ENCODE measurements around the gene KRTAP10-1. TPM values are rescaled to one million over a fixed set of nuclear protein-coding genes. Genes with fewer than 3 reads are reported as not detected.

The KRTAP10-1 gene
- polyA plus RNA-seq, 1 donor = not detected

Other genes with a start within 250 kb of the KRTAP10-1 start
- gene PFKL, start 240.1 kb downstream of the KRTAP10-1 start, polyA plus RNA-seq (ENCODE audit: insufficient read length) = 117 TPM
- gene CFAP410, start 200.8 kb downstream of the KRTAP10-1 start, polyA plus RNA-seq (ENCODE audit: insufficient read length) = 18.2 TPM
- 0.57 TPM for gene TRPM2, start 186.6 kb downstream of the KRTAP10-1 start, polyA plus RNA-seq (ENCODE audit: insufficient read length)
- gene LRRC3, start 84.7 kb downstream of the KRTAP10-1 start, polyA plus RNA-seq (ENCODE audit: insufficient read length) = 4.6 TPM
- not detected for gene KRTAP10-2, start 11.3 kb upstream of the KRTAP10-1 start, polyA plus RNA-seq (ENCODE audit: insufficient read length)
- not detected for gene KRTAP10-3, start 18.6 kb upstream of the KRTAP10-1 start, polyA plus RNA-seq (ENCODE audit: insufficient read length)
- gene KRTAP10-4, start 33.5 kb upstream of the KRTAP10-1 start, polyA plus RNA-seq (ENCODE audit: insufficient read length) = not detected
- not detected for gene KRTAP10-5, start 40.4 kb upstream of the KRTAP10-1 start, polyA plus RNA-seq (ENCODE audit: insufficient read length)
- not detected for gene KRTAP10-6, start 52.3 kb upstream of the KRTAP10-1 start, polyA plus RNA-seq (ENCODE audit: insufficient read length)
- gene KRTAP10-7, start 60.4 kb upstream of the KRTAP10-1 start, polyA plus RNA-seq (ENCODE audit: insufficient read length) = not detected
- not detected for gene KRTAP10-8, start 71.9 kb upstream of the KRTAP10-1 start, polyA plus RNA-seq (ENCODE audit: insufficient read length)
- not detected for gene KRTAP10-9, start 86.9 kb upstream of the KRTAP10-1 start, polyA plus RNA-seq (ENCODE audit: insufficient read length)
- gene KRTAP10-10, start 97.2 kb upstream of the KRTAP10-1 start, polyA plus RNA-seq (ENCODE audit: insufficient read length) = not detected
- not detected for gene KRTAP10-11, start 106.2 kb upstream of the KRTAP10-1 start, polyA plus RNA-seq (ENCODE audit: insufficient read length)
- not detected for gene KRTAP12-4, start 114.5 kb upstream of the KRTAP10-1 start, polyA plus RNA-seq (ENCODE audit: insufficient read length)
- gene KRTAP12-3, start 117.7 kb upstream of the KRTAP10-1 start, polyA plus RNA-seq (ENCODE audit: insufficient read length) = not detected
- gene KRTAP12-2, start 126.7 kb upstream of the KRTAP10-1 start, polyA plus RNA-seq (ENCODE audit: insufficient read length) = not detected
- gene KRTAP12-1, start 142.0 kb upstream of the KRTAP10-1 start, polyA plus RNA-seq (ENCODE audit: insufficient read length) = not detected
- not detected for gene KRTAP10-12, start 157.0 kb upstream of the KRTAP10-1 start, polyA plus RNA-seq (ENCODE audit: insufficient read length)
- gene TSPEAR, start 171.4 kb upstream of the KRTAP10-1 start, polyA plus RNA-seq (ENCODE audit: insufficient read length) = 0.96 TPM